T-helper 9 cell (primary cell): ENCODE data around the gene GNG4.

Source experiments
- DNase-seq: peaks from one replicate; pipeline ENCODE4 v3.0.0-alpha.2; 2020
- total RNA-seq, 2 donors: gene quantifications; one replicate each; lab custom pipeline; 2026; lab: John Stamatoyannopoulos, UW

GNG4 gene
- 0.42 to 0.48 reads per million in 2 donors for total RNA-seq

GRCh38 chr1:235649368-235650163 is at the start of gene GNG4:
Gene GNG4 (minus strand): TSS chr1:235649784. CDS start chr1:235583838, 65,946 bp downstream.
- DNase-seq: peak; percentile 27

DNA sequence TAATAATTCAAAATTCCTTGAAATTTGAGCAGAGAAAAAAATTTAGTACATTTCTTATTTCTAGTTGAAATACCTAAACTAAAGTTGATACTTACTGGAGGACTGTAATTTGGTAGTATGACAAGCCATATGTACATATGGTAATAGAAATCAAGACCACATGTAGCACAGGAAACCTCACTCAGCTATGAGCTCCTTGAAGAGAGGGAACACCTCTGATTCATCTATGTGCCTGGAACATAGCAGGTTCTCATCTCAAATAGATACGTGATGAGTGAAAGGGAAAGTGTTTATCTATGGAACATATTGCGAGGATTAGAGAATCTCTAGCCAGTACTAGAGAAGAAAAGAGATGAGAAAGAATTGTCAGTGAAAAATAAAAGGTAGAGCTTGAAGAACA is 47.9 kb upstream of the GNG4 start:
- DNase-seq: no peak

GRCh38 chr1:235689356-235689755 is 39.8 kb upstream of the GNG4 start:
- DNase-seq: no peak

DNA sequence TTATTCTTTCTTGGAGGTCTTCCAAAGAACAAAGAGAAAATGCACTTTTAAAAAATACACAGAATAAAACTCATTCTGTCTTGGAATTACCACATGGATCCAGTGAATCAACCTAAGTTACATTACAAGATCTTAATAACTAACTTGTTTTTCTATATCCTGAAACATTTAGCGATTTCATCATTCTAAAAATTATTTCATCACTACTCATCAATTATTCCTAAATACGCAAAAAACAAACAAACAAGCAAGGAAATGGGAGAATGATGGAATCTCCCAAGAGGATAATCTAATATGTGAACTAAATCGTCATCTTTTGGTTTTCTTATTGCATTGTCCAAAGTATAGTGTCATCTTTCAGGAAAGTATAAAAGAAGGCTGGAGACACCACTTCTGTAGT is 38.5 kb upstream of the GNG4 start:
- no peak for DNase-seq

GRCh38 chr1:235683653-235684052 is 34.1 kb upstream of the GNG4 start:
- no peak for DNase-seq

GRCh38 chr1:235682216-235682615 is 32.6 kb upstream of the GNG4 start:
- no peak for DNase-seq

- DNase-seq: no peak
These were observed 30.1 kb upstream of the GNG4 start for GRCh38 chr1:235679644-235680043.

DNA sequence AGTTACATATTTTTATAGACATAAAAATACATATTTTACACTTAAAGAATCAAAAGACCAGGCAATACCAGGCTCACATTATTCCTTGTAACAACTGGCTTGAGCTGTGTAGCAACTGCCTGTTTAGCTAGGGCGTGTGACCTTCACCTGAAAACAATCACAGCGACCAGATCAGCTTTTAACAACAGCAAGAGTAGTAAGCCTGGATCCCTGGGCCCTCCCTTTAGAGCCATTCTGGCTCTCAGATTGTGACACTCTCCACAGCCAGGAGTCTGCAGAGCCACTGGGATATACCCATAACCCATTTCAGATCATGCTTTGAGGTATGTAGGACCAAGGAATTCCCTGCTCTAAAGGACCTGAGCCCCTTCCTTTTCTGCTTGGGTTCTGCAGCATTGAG is 29.4 kb upstream of the GNG4 start:
- no peak for DNase-seq

- no peak for DNase-seq
These were observed 25.7 kb upstream of the GNG4 start for GRCh38 chr1:235675152-235675890.

DNA sequence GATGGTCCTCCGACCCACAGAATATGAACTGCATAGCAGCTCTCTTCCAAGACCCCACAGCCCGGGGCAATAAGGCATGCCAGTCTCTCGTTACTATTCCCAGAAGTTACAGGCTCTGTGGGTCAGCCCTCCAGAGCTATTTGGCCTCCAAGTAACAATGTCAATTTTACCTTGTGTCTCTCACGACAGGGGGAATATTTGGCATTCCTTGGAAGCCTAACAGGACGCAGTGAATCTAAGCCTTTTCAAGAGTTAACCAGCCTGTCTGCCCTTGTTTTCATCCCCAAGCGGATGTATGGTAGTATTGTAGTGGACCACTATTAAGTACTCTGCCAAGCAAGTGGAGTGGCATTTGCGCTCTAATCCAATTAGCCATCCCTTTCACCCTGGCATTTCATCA is 24.4 kb upstream of the GNG4 start:
- no peak for DNase-seq

GRCh38 chr1:235671992-235672391 is 22.4 kb upstream of the GNG4 start:
- no peak for DNase-seq

DNA sequence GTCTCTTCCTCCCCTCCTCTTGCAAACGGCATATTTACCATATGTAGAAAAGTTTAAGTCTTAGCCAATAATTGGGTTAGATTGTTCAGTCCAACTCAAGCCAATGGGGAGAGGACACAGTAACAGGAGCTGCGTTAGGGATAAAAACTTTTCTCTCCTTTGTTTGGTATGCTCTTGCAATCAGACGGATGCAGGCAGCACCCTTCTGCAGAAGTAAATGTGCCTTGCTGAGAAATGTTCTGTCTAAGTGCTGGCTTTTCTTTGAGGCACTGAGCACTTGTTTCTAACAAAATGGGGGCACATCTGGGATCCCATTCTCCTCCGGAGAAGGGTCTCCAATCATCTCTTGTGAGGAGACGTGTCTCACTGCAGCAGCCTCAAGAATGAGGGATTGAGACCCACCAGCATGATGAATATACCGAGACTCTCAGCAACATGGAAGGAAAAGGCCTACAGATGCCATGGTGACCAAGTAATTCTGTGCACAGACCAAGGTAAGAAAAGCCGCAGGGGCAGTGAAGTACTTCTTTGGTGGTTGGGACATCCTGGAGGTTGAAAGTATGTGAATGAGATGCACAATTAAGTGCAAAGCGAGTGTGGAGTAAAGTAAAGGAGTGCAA is 20.7 kb upstream of the GNG4 start:
- no peak for DNase-seq

DNA sequence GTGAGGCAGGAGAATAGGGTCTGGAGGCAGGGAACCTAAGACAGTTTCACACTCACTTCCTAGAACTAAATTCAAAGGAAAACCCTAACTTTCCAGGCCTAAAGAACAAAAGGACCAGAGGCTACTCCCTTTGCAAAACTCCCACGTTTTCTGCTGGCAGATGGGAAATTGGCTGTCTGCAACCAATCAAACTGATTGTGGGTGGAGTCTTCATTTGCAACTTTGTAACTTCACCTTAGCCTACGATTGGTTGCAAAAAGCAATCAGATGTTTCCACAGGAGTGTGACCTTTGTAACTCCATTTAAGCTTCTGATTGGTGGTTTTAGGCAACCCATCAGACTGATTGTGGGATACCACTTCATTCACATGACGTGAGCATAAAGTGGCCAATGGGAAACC is 19.7 kb upstream of the GNG4 start:
- no peak for DNase-seq

GRCh38 chr1:235663628-235664027 is 14.0 kb upstream of the GNG4 start:
- no peak for DNase-seq

GRCh38 chr1:235661568-235661967 is 12.0 kb upstream of the GNG4 start:
- DNase-seq: no peak

DNA sequence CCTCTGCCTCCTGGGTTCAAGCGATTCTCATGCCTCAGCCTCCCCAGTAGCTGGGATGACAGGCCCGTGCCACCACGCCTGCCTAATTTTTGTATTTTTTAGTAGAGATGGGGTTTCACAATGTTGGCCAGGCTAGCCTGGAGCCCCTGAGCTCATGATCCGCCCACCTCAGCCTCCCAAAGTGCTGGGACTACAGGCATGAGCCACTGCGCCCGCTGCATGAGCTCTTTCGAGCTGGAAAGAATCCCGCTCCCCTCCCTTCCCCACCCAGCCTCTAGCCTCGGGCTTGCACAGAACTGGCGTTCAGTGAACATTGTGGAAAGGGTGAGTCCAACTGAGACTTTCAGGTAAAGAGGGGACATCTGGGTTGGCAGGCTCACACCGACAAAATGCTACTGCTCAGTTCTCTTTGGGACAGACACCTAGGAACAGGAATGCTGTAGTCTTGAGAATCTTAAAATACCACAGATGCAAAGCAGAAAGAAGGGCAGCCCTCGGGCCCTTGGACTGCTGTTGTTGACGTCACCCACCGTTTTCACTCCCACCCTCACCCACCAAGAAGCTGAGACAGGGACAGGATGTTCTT is 9.7 kb upstream of the GNG4 start:
- DNase-seq: no peak

DNA sequence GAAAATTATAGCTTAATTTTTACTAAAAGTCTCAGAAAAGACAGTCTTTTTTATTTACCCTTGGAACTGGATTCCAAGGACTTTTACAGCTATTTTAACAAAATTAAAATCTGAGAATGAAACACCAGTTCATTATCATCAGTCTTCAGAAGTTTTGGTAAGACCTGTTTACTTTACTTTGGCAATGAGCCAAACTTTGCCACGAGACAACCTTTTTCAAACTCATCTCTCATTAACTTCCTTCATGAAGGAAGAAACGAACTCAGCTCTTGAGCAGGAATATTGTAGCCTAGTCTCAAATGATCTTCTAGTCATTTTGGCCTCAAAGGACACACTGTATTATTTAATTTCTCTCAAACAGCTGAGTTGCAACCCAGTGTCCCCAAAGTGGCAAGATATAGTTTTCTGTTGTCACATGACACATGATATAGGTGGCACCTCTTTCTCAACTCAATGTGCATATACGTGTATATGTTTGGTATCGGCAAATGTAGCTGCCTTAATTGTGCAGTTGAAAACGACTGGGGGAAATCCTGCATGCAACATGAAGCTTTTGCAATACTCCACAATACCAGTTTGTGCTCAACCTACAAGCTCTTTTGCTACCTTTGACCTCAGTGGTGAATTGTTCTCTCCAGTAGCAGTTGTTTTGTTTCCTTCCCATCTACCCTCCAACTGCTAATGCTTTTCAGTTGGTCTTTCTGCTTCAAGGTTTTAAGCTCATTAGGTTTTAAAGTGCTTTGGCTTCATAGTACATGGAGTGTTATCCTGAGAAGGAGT is 8.4 kb upstream of the GNG4 start:
- DNase-seq: no peak

- no peak for DNase-seq
These were observed 7.7 kb upstream of the GNG4 start for GRCh38 chr1:235657269-235657668.

DNA sequence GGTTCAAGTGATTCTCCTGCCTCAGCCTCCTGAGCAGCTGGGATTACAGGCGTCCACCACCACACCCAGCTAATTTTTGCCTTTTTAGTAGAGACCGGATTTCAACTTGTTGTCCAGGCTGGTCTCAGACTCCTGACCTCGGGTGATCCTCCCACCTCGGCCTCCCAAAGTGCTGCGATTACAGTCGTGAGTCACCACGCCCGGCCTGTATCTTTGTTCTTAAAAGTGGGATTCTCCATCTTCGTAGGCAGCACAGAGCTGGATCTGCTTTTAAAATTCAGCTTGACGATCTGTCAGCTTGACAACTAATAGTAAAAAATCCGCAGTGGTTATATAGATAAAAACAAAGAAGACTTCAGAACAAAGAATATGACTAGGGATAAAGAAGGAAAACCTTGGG is 2.8 kb upstream of the GNG4 start:
- no peak for DNase-seq

GRCh38 chr1:235651170-235651806 is 1.7 kb upstream of the GNG4 start:
- no peak for DNase-seq

- DNase-seq: no peak
These were observed 971 bp upstream of the GNG4 start for GRCh38 chr1:235650341-235651169.
